Suppressor macrophage treated with lipopolysaccharide for 4 hours (primary cell): ENCODE results near the gene STARD9.
"Not testable (repeated sequence)": the region's sequence is repeated elsewhere in the genome, so short reads cannot be mapped to it uniquely, and the experiment has no call there.

ENCODE experiments used
- DNase-seq: peaks from one replicate; pipeline ENCODE4 v3.0.0-alpha.2; 2020

Gene STARD9

DNA sequence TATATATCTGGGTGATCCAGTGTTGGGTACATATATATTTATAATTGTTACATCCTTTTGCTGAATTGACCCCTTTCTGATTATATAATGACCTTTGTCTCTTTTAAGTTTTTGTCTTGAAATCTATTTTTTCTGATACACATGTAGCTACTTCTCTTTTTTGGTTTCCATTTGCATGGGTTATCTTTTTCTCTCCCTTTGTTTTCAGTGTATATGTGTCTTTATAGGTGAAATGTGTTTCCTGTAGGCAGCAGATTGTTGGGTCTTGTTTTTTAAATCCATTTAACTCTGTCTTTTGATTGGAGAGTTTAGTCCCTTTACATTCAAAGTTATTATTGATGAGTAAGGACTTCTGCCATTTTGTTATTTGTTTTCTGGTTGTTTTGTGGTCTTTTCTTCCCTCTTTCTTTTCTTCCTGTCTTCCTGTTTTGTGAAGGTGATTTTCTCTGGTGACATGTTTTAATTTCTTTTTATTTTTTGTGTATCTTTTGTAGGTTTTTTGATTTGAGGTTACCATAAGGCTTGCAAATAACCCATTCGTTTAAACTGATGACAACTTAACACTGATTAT, 56.8 kb downstream of the STARD9 start:
- DNase-seq: no peak

GRCh38 chr15:42640109-42640508, 64.7 kb downstream of the STARD9 start:
- DNase-seq: no peak

DNA sequence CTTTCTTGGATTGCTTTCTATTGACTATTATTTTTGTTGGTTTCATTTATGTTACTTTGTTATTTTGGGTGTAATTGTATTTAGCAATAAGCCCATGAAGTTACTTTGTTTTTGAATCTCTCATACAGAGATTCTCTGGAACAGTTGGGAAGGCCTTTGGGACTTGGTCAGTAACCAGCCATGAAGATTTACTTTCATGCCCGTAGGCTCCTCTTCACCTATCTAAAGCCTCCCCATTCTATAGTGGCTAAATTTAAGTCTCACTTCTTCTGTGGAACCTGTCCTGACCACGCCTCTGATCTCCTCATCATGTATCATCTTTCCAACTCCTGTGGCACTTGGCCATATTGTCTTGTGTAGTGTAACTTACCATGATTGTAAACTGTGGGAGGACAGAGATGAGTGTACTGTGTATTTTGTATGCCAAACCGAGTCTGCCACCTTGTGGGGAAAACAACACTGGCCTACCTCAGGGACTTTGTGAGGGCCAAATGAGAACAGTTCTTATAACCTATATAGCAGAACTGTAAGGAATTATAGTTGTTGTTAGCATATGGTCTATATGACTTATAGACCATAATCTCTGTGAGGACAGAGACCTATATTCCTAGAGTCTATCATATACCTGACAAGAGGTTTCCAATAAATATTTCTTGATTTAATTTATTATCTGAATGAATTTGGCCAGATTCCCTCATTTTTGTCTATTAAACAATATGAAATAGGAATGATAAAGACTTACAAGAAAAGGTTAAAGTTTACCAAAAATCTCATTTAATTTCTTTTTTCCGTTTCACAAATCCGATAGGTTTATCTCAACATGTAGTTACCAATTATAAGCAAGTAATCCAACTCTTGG, 75.0 kb downstream of the STARD9 start:
- DNase-seq: peak; percentile 67

DNA sequence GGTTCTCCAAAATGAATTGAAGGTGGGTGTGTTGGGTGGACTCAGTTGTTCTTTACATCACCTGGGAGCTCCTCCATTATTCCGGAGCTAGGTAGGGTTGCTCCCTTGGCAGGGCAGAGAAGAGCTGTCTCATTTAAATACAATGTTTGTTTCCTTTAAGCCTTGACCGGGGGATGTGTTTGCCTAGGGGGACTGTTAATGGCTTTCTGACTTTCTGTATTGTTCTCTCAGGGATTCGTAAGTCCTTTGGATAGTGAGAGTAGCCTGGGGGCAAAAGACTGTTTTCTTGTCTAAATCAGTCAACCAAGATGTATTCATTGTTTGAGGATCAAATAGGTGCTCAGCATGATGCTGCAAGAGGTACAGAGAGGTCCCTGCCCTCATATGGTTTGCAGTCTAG, 90.4 kb downstream of the STARD9 start:
- no peak for DNase-seq

GRCh38 chr15:42667855-42668254, 92.4 kb downstream of the STARD9 start:
- DNase-seq: no peak

- DNase-seq: no peak
Observed at GRCh38 chr15:42670451-42670850, 95.0 kb downstream of the STARD9 start.

DNA sequence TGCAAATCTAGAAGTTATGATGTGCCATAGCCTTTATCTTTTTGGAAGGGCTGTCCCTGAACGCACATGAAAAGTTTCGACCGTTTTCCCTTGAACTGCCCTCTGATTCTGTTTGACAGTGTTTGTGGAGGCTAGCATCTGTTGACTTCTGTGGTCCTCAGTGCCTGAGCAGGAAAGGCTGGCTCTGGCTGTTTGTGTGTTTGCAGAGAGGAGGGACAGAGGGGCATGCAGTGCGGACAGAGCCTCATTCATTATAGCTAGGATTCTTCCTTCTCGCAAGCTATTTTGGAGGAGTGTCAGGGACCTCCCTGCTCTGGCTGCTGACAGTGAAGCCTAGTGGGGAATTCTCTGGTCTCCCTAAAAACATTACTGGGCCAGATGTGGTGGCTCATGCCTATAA, 97.0 kb downstream of the STARD9 start:
- DNase-seq: no peak

- DNase-seq: no peak
Observed at GRCh38 chr15:42674472-42674871, 99.1 kb downstream of the STARD9 start.

DNA sequence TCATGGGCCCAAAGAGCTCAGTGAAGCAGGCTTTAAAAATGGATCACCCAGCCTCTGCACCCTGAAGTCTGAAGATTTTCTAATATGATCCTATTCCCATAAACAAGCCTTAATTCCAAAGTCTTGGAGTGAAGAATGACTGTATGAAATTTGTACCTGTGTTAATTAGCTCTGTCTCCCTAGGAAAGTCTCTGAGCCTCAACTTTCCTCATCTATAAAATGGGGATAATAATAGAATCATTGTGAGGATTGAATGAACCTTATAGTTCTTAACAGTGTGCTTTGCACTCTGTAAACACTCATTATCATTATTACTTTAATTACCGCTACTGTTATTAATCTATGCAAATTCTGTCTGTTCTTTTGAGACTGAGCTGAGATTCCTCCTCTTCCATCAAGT, 99.6 kb downstream of the STARD9 start:
- no peak for DNase-seq

DNA sequence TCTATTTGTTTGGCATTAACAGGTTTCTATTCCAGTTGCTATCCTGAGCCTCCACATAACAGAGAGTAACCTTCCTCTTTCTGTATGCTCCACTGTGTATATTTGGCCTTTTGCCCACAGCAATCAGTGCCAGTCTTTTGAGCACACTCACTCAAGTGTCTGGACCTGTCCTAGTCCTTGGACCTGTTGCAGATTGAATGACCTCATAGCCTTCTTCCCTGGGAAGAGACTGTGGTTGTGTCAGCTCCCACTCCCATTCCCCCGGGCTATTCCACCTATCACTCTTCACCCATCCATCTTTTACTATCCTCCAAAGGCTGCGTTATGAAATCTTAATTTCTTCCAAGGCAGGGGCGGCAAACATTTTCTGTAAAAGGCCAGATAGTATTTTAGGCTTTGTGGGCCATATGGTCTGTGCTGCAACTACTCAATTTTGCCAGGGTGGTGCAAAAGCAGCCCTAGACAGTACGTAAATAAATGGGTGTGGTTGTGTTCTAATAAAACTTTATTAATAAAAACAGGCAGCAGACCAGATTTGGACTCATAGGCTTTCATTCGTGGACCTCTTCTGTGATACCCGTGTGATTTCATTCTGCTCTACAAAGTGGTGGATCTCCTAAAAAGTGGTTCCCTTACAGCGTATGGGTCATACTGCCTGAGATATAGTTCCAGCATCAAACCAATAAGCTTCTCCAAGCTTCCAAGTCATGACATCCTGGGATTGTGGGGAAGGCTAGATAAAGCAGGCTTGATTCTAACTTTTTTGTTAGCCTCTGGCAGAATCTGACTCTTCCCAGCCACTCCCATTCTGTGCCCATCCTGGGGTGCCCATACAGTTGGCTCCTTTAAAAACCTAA, 104.1 kb downstream of the STARD9 start:
- no peak for DNase-seq

- DNase-seq: not testable (repeated sequence)
Observed at GRCh38 chr15:42680142-42680482, 104.7 kb downstream of the STARD9 start.

DNA sequence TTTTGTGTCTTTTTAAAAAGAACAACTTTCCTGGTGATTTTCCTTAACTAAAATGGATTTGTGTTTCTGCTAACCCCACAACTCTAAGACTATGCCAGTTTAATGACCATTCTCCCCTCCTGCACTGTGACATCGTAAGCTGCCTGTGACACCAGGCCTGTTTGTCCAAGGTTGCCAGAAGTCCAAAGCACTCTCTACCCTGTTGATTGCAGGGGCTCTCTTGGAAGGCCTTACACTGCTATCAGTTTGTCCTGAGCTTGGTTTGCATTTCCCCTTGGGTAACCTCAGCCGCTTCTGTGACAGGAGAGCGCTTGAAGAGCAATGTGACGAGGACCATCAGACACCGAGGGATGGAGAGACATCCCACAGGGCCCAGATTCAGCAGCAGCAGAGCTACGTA, 105.7 kb downstream of the STARD9 start:
- DNase-seq: no peak

GRCh38 chr15:42686281-42686680, 110.9 kb downstream of the STARD9 start:
- no peak for DNase-seq

DNA sequence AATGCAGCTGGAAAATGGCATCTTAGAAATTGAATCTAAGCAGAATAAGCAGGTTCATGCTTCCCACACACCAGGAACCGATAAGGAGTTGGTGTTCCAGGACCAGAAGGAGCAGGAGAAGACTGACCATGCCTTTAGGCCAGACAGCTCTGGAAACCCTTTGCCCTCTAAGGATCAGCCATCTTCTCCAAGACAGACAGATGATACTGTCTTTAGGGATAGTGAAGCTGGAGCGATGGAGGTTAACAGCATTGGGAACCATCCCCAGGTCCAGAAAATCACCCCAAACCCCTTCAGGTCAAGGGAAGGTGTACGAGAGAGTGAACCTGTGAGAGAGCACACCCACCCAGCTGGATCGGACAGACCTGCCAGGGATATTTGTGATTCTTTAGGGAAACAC, 112.3 kb downstream of the STARD9 start:
- DNase-seq: no peak

DNA sequence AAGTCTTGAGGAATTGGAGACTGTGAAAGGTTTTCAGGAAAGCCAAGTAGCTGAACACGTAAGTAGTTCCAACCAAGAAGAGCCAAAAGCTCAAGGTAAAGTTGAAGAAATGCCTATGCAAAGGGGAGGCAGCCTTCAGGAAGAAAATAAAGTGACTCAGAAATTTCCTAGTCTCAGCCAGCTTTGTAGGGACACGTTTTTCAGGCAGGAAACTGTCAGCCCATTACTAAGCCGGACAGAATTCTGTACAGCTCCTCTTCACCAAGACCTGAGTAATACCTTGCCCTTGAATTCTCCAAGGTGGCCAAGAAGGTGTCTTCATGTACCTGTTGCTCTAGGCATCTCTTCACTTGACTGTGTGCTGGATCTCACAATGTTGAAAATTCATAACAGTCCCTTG, 112.9 kb downstream of the STARD9 start:
- DNase-seq: no peak

DNA sequence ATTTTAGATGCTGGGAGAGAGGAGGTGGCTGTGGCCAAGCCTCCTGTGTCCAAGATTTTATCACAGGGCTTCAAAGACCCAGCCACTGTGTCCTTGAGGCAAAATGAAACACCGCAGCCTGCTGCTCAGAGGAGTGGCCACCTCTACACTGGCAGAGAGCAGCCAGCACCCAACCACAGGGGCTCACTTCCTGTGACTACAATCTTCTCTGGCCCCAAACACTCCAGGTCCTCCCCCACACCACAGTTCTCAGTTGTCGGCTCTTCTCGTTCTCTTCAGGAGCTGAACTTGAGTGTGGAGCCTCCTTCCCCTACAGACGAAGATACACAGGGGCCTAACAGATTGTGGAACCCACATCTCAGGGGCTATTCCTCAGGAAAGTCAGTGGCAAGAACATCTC, 115.9 kb downstream of the STARD9 start:
- DNase-seq: no peak

GRCh38 chr15:42691770-42692169, 116.4 kb downstream of the STARD9 start:
- no peak for DNase-seq

DNA sequence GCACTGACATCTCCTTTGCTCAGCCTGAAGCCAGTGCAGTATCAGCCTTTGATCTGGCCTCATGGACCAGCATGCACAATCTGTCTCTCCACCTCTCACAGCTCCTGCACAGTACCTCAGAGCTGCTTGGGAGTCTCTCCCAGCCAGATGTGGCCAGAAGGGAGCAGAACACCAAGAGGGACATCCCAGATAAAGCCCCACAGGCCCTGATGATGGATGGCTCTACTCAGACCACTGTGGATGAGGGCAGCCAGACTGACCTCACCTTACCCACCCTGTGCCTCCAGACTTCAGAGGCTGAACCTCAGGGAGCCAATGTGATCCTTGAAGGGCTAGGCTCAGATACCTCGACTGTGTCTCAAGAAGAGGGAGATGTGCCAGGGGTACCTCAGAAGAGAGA, 117.1 kb downstream of the STARD9 start:
- DNase-seq: no peak

- no peak for DNase-seq
Observed at GRCh38 chr15:42692997-42693396, 117.6 kb downstream of the STARD9 start.

DNA sequence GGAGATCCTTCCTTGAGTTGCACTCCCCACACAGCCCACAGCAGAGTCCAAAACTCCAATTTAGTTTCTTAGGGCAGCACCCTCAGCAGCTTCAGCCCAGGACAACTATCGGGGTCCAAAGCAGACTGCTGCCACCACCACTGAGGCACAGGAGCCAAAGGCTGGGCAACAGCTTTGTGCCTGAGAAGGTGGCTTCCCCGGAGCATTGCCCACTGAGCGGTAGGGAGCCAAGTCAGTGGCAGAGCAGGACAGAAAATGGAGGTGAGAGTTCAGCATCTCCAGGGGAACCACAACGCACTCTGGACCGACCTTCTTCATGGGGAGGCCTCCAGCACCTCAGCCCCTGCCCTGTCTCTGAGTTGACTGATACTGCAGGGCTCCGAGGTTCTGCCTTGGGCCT, 118.1 kb downstream of the STARD9 start:
- DNase-seq: no peak

DNA sequence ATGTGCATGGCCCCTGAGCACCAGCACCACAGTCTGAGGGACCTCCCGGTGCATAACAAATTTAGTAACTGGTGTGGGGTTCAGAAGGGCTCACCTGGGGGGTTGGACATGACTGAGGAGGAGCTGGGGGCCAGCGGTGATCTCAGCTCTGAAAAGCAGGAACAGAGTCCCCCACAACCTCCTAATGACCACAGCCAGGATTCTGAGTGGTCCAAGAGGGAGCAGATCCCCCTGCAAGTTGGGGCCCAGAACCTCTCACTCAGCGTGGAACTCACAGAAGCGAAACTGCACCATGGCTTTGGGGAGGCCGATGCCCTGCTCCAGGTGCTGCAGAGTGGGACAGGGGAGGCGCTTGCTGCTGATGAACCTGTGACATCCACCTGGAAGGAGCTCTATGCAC, 118.5 kb downstream of the STARD9 start:
- no peak for DNase-seq

- DNase-seq: no peak
Observed at GRCh38 chr15:42694398-42694797, 119.0 kb downstream of the STARD9 start.

DNA sequence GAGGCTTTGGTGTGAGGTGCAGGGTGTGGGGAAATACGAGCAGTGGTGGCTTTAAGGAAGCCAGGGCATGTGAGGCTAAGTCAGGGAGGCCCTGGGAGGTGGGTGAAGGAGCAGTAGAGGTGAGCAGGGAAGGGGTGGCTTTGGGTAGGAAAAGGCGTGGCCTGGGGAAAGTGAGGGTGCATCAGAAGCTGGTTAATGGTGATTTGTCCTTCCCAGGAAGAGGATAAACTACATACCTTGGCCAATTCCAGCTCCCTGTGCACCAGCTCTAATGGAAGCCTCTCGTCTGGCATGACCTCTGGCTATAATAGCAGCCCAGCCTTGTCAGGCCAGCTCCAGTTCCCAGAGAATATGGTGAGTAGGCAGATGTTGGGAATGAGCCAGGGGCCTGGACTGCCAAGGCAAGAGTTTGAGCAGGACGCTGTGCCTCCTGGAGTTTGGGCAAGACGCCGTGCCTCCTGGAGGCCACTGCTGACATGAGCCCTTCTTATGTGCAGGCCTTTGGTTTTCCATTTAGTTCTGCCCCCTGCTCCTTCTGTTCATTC, 120.2 kb downstream of the STARD9 start:
- no peak for DNase-seq

GRCh38 chr15:42696626-42697025, 121.2 kb downstream of the STARD9 start:
- no peak for DNase-seq
